Activated T-helper 1 cell treated with anti-CD3 and anti-CD28 coated beads, Interleukin-12 subunit alpha, Interleukin-12 subunit beta, Interleukin-2, Interleukin-4 antibody, amounts not matched to agents 30 ng/mL and 10 ng/mL and 1 ng/mL, durations not matched to agents 14 hours and 24 hours and 36 hours (primary cell): ENCODE results near the gene TEX29. TPM values are rescaled to one million over a fixed set of nuclear protein-coding genes. Genes with fewer than 3 reads are reported as not detected.

Source experiments
- DNase-seq: peaks from one replicate; pipeline ENCODE4 v3.0.0; 2021; ENCODE audit warnings: low spot score
- H3K27ac Mint-ChIP-seq: one replicate; pipeline ENCODE4 v1.8.0; 2021; ENCODE audit warnings: mild to moderate bottlenecking, mixed read lengths
- H3K27me3 Mint-ChIP-seq: one replicate; pipeline ENCODE4 v1.8.0; 2022; ENCODE audit warnings: mild to moderate bottlenecking, moderate library complexity, mixed read lengths; ENCODE audit not compliant: insufficient read depth
- H3K36me3 Mint-ChIP-seq: one replicate; pipeline ENCODE4 v1.8.0; 2021; ENCODE audit warnings: low read depth, mixed read lengths
- H3K4me1 Mint-ChIP-seq: one replicate; pipeline ENCODE4 v1.8.0; 2021; ENCODE audit warnings: low read depth, mixed read lengths
- H3K4me3 Mint-ChIP-seq: one replicate; pipeline ENCODE4 v1.8.0; 2021; ENCODE audit warnings: mild to moderate bottlenecking, moderate library complexity, mixed read lengths
- H3K9me3 Mint-ChIP-seq: one replicate; pipeline ENCODE4 v1.8.0; 2021; ENCODE audit warnings: mixed read lengths
- intact Hi-C: fragments of 100-400 bp; cut with micrococcal nuclease; formaldehyde crosslinking; loops from one replicate; pipeline ENCODE4 v1.15.1; 2024
- total RNA-seq: library from RNA; stranded (reverse); gene quantifications from 2 replicates; pipeline ENCODE4 v1.2.3, GENCODE V29; 2022

Gene TEX29
- total RNA-seq, 1 donor from 2014 or later: 0.70 TPM

DNA sequence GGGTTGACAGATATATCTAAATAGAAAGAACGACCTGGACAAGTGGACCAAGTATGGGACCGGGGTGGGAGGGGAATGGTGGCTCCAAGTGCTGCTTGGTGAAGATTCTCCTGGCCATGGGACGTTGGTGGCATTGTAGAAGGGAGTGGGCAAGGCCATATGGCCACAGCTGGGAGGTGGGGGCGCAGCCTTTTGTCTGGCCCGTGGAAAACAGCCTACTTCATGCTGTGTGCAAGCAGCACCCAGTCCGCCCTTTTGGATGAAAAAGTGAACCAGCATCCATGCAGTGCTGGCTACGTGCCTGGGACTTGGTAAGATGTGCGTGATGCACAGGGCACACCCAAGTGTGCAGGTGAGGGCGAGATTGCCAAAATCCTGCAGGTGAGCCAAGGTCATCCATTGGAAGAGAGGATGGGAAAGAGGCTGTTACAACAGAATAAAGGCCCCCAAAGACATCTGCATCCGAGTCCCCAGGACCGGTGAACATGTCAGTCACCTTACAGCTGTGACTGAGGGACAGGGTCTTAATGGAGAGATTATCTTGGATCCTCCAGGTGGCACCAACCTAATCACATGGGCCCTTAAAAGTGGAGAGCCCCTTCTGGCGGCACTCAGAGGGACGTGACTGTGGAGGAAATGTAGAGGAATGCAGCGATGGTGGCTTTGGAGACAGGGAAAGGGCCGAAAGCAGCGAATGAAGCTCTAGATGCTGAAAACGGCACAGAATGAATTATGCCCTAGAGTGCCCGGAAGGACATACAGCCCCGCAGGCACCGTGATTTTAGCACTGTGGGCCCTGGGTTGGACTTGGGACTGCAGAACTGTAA, 40.8 kb downstream of the TEX29 start:
- Mint-ChIP-seq H3K9me3 (no peaks in the 10 kb centered on the region), H3K27me3 (peaks cover 2% of the 10 kb centered on the region), H3K4me1 (no peaks in the 10 kb centered on the region), H3K4me3 (no peak overlapping the region), H3K36me3 (no peaks in the 10 kb centered on the region), H3K27ac (no peak overlapping the region)
- intact Hi-C loops: no loop called here
- DNase-seq: no peak

DNA sequence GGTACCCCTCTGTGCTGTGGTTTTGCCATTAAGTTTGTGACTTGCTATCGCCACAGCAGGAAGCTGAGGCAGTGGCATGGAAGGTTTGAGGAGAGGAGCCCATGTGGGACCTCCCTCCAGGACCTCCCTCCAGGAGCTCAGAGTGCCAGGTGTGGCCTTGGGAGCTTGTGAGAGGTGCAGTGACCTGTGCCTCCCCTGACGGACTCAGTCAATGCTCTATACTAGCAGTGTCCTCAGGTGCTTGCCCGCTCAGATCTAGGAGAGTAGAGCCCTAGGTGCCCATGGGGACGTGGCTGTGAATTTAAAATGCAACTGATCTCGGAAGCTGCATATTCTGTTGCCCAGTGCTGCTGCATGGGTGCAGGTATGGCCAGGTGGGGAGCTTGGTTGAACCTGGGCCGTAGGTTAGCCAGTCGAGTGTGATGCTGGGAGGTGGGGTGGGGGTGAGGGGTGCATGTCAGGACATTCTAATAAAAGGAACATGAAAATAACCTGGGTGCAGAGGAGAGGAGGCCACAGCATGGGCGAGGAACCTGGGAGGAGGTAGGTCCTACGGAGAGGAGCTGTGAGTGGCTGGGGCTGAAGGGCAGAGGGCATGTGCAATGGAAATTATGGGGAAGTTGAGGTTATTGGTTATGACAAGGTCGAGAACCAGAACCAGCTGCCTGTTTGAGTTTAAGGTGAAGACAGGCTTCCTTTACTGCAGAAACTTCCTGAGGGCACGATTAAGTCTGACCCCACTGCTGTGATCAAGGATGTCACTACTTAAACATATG, 41.6 kb downstream of the TEX29 start:
- no peaks in the 10 kb centered on the region for H3K36me3 Mint-ChIP-seq
- H3K27me3 Mint-ChIP-seq: no peaks in the 10 kb centered on the region
- intact Hi-C loops: no loop called here
- H3K4me3 Mint-ChIP-seq: no peak overlapping the region
- no peak for DNase-seq
- no peak overlapping the region for H3K27ac Mint-ChIP-seq
- H3K4me1 Mint-ChIP-seq: no peaks in the 10 kb centered on the region
- no peaks in the 10 kb centered on the region for H3K9me3 Mint-ChIP-seq

DNA sequence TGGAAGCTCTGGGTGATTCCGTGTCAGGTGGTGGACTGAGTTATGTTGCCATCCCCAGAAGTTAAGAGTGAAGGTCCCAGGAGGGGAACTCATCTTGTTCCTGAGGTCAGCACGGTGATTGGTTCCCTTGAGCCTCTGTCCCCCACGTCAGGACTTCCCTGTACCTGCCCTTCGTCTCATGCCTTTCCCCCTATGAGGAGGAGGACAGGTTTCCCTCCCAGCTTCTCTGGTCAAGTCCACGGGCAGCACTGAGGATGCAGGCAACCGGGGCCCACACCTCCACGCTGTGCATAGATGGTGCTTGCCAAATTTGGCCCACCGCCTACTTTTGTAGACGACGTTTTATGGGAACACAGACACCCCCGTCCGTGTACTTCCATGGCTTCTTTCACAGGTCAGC, 42.7 kb downstream of the TEX29 start:
- DNase-seq: no peak
- H3K9me3 Mint-ChIP-seq: no peaks in the 10 kb centered on the region
- H3K4me3 Mint-ChIP-seq: no peak overlapping the region
- H3K27me3 Mint-ChIP-seq: no peaks in the 10 kb centered on the region
- intact Hi-C loops: no loop called here
- H3K36me3 Mint-ChIP-seq: no peaks in the 10 kb centered on the region
- H3K4me1 Mint-ChIP-seq: no peaks in the 10 kb centered on the region
- no peak overlapping the region for H3K27ac Mint-ChIP-seq

DNA sequence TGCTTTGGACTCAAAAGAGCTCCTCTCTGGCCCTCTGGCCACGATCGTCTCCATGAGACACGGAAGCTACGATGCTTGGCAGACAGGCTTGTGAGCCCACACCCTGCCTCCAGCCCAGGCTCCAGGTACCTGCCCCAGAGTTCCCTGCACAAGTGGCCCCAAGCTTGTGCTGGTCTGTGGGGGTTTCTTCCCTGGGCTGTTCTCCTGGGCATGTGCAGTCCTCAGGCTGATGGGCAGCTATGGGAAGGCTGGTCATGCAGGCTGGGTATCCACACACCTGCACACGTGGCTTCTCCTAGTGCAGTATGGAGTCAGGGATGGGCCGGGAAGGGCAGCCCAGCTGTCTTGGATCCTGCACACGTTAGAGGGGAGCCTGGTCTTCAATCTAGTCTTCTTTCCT, 43.1 kb downstream of the TEX29 start:
- Mint-ChIP-seq H3K4me1 (no peaks in the 10 kb centered on the region), H3K27ac (no peak overlapping the region), H3K9me3 (no peaks in the 10 kb centered on the region), H3K27me3 (no peaks in the 10 kb centered on the region), H3K36me3 (no peaks in the 10 kb centered on the region), H3K4me3 (no peak overlapping the region)
- intact Hi-C loops: no loop called here
- no peak for DNase-seq

DNA sequence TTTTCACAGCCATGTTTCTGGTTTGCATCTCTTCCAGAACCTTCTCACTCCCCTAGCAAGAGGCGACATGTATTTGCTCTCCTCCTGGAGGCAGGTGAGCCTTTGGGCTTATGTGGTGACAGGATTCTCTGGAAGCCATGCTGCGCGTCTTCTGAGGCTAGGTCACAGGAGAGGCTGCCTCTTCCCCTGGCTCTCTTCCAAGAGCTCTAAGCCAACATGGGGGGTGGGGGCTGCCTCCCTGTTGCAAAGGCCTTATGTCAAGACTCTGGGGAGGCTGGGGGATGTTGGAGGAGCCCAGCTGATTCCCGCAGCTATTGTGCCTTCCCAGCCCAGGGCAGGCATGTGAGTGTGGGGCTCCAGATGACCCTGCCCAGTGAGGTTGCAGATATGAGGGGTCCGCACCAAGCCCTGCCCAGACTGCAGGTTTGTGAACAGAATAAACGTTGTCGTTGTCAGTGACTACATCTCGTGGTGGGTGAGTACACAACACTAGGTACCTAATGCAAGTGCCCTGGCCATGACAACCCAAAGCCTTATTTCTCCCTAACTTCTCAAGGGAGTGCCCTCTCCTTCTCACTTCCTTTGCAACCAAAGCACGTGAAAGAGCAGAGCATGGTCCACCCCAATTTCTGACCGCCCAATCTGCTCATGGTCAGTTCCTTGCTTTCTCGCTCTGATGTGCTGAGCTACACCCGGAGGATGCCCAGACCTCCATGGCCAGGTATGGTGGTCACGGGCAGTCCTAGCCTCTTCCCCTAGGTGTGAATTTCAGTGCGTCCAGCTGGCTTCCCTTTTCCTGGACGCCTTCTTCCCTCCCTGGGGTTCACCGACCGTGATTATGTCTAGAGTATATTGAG, 44.9 kb downstream of the TEX29 start:
- no peak for DNase-seq
- no peak overlapping the region for H3K27ac Mint-ChIP-seq
- H3K4me1 Mint-ChIP-seq: no peaks in the 10 kb centered on the region

DNA sequence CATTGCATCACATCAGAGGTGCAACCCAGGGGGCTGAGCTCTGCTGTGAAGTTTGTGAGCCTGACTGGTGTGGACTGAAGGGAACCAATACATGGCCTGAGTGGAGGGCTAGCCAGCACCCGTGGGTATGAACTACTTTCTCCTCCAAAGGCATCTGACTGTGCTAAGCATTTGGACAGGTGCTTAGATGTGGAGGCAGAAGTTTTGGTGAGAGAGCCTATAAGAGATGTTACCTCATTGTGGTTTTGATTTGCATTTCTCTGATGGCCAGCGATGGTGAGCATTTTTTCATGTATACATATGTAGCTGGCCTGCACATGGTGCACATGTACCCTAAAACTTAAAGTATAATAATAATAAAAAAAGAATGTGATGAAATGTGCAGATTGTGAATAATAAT, 46.9 kb downstream of the TEX29 start:
- H3K27ac Mint-ChIP-seq: no peak overlapping the region

More for the DNA sequence above, 44.9 kb downstream of the TEX29 start:
- Mint-ChIP-seq H3K4me3 (no peak overlapping the region), H3K36me3 (no peaks in the 10 kb centered on the region), H3K9me3 (no peaks in the 10 kb centered on the region), H3K27me3 (no peaks in the 10 kb centered on the region)
- intact Hi-C loops: no loop called here

DNA sequence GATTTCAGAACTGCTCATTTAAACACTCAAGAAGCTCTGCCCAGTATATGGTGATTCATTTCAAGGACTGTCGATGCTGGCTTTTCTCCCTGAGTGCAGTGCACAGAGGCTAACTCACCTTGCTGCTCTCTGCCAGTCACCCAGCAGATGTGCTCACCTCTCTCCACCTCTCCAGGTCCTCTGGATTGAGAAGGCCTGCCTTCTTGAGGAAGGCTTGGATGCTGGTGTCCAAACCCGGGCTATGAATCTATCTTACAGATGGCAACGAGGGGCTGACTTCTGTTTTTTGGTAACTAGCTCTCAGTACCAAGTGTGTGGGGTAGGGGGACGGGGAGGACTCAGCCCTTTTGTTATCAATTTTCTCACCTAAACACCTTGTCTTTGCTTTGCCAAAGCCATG, 47.6 kb downstream of the TEX29 start:
- Mint-ChIP-seq H3K27me3 (no peaks in the 10 kb centered on the region), H3K27ac (no peak overlapping the region), H3K4me3 (no peak overlapping the region), H3K4me1 (no peaks in the 10 kb centered on the region), H3K9me3 (no peaks in the 10 kb centered on the region), H3K36me3 (no peaks in the 10 kb centered on the region)
- intact Hi-C loops: no loop called here
- no peak for DNase-seq

More for the DNA sequence above, 46.9 kb downstream of the TEX29 start:
- intact Hi-C loops: no loop called here
- H3K4me3 Mint-ChIP-seq: no peak overlapping the region
- DNase-seq: no peak
- no peaks in the 10 kb centered on the region for H3K4me1 Mint-ChIP-seq
- no peaks in the 10 kb centered on the region for H3K27me3 Mint-ChIP-seq
- H3K36me3 Mint-ChIP-seq: no peaks in the 10 kb centered on the region
- no peaks in the 10 kb centered on the region for H3K9me3 Mint-ChIP-seq

DNA sequence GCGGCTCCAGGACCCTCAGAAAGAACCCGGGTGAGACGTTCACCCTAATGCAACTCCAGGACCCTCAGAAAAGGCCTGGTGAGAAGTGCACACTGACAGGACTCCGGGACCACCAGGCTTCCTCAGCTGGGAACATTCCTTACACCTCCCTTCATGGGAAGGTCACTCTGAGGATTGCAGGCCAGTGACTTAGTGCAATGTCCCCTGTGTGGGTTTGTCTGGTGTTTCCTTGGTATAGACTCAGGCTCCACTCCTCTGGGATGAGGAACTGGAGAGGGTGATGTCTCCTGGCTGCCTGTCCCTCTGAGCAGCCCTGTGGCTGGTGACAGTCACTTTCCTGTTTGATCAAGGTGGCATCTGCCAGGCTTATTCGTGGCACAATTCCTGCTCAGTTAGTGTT, 49.7 kb downstream of the TEX29 start:
- Mint-ChIP-seq H3K27me3 (no peaks in the 10 kb centered on the region), H3K4me1 (no peaks in the 10 kb centered on the region), H3K4me3 (no peak overlapping the region), H3K27ac (no peak overlapping the region), H3K36me3 (no peaks in the 10 kb centered on the region), H3K9me3 (no peaks in the 10 kb centered on the region)
- intact Hi-C loops: no loop called here
- no peak for DNase-seq

DNA sequence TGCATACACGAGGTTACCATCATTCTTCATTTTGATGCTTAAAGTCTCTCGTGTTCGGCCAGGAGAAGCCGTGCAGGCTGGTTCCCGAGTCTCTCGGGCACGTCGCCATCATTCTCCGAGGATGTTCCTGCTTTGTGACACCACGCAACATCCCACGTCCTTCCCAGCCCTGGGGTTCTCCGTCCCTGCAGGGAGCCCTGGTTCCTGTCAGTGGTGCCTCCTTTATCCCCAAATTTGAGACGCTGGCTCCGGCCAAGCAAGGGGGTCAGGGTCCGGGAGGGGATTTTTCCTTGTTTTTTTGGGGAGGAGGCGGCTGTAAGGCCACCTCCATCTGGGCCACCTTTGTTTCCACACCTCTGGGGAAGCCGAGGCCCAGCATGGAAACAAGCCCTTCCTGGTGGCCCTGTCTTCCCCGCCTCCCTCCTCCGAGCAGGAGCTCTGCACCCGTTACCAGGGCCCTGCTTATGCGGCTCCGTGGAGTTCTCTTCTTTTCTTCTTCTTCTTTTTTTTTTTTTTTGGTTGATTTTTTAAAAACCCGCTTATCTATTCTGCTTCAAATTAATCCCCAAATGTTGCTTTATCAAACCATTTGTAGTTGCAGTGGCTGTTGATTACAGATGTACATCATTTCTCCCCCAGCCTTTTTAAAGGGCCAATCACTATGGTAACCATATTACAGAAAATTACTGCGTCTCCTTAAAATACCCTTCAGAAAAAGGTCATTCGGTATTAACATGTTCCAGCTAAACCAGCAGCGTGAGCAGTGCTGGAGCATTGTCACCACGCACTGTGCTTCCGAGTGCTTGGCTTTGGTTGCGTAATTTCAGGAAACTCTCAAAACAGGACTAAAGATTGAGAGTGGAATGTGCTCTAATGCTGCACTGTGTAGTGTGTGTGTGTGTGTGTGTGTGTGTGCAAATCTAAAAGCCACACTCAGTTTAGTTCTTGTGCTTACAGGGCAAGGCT, 50.4 kb downstream of the TEX29 start:
- no peaks in the 10 kb centered on the region for H3K4me1 Mint-ChIP-seq
- H3K4me3 Mint-ChIP-seq: no peak overlapping the region
- no peak for DNase-seq
- intact Hi-C loops: no loop called here
- H3K27me3 Mint-ChIP-seq: no peaks in the 10 kb centered on the region
- H3K9me3 Mint-ChIP-seq: no peaks in the 10 kb centered on the region
- H3K36me3 Mint-ChIP-seq: no peaks in the 10 kb centered on the region
- H3K27ac Mint-ChIP-seq: no peak overlapping the region

DNA sequence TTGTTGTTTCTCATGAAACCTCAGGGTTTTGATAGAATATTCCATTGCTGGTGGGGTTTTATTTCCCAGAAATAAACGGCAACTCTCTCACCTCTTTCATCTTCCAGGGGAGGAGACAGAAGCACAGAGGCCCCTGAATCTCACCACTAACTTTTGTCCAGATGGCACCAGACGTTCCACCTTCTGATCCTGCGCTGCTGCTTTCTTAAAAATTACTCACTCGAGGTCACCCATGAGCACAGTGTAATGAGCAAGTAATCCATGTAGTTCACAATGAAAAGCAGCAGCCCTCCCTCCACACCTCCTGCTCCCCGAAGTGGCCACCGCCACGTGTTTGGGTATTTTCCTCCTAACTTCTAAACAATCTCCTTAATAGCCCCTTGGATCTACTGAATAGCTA, 51.3 kb downstream of the TEX29 start:
- Mint-ChIP-seq H3K9me3 (no peaks in the 10 kb centered on the region), H3K4me3 (no peak overlapping the region), H3K27ac (no peak overlapping the region), H3K4me1 (no peaks in the 10 kb centered on the region), H3K36me3 (no peaks in the 10 kb centered on the region), H3K27me3 (no peaks in the 10 kb centered on the region)
- intact Hi-C loops: no loop called here
- DNase-seq: no peak

DNA sequence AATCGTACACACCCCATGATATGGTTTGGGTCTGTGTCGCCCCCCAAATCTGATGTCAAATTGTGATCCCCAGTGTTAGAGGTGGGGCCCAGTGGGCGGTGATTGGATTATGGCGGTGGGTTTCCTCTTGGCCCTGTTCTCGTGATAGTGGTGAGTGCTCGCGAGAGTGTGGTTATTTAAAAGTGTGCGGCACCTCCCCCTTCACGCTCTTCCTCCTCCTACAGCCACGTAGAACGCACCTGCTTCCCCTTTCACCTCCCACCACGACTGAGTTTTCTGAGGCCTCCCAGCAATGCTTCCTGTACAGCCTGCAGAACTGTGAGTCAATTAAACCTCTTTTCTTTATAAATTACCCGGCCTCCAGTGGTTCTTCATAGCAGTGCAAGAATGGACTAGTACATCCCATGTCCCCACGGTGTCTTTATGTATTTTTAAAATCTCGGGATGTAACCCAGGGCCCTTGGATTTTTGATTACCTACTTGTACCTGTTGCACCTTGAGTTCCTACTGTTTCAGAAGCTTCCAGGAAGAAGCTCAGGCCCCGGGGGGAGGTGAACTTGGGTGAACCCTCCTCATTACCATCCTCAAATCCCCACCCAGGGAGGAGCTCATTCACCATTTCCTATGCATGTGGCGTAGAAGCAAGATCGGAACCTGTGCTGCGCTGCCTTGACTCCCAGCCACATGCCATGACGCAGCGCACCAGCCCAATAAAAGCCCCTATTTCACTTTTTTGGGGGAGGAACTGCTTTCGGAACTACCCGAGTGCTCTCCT, 52.4 kb downstream of the TEX29 start:
- Mint-ChIP-seq H3K27me3 (no peaks in the 10 kb centered on the region), H3K36me3 (no peaks in the 10 kb centered on the region), H3K4me3 (no peak overlapping the region), H3K27ac (no peak overlapping the region), H3K9me3 (no peaks in the 10 kb centered on the region), H3K4me1 (no peaks in the 10 kb centered on the region)
- no peak for DNase-seq
- intact Hi-C loops: no loop called here
